Right lobe of liver (tissue), 6 donors: ENCODE results near the gene TBC1D5. TPM values are rescaled to one million over a fixed set of nuclear protein-coding genes. Genes with fewer than 3 reads are reported as not detected.

Source experiments
- ATAC-seq, 4 donors: fragments of 200-7000 bp; cut with Tn5 transposase; one replicate each; pipeline ENCODE4 v1.9.1; 2020; ENCODE audit warnings: mild to moderate bottlenecking in 4 of 4, moderate library complexity in 4 of 4
- DNase-seq, 3 donors: peaks; one replicate each; pipeline ENCODE4 v3.0.0-alpha.2; 2020
- H3K27ac ChIP-seq, 3 donors: fragments of 200-600 bp; one replicate each; pipeline ENCODE4 v1.8.0; 2022
- H3K27me3 ChIP-seq, 2 donors: fragments of 200-600 bp; one replicate each; pipeline ENCODE4 v1.8.0; 2022
- H3K36me3 ChIP-seq, 4 donors: fragments of 200-600 bp; sonication (generic) in 1 of 4; one replicate each; pipeline versions ENCODE4 v1.5.1 to v1.8.0; 2017 to 2022; ENCODE audit warnings: control low read depth in 1 of 4
- H3K4me1 ChIP-seq, 4 donors: fragments of 200-600 bp; sonication (generic) in 1 of 4; one replicate each; pipeline versions ENCODE4 v1.5.1 to v1.8.0; 2017 to 2022; ENCODE audit warnings: control low read depth in 1 of 4
- H3K4me3 ChIP-seq, 3 donors: fragments of 200-600 bp; one replicate each; pipeline ENCODE4 v1.8.0; 2022
- H3K9me3 ChIP-seq, 4 donors: fragments of 200-600 bp; sonication (generic) in 1 of 4; one replicate each; pipeline versions ENCODE4 v1.5.1 to v1.8.0; 2017 to 2022; ENCODE audit warnings: control low read depth in 1 of 4
- CTCF ChIP-seq, 4 donors: fragments of 200-600 bp in 3 of 4; fragments of 450-650 bp in 1 of 4; IDR thresholded peaks; one replicate each; pipeline versions ENCODE4 v1.5.1 to v1.8.0; 2016 to 2022; ENCODE audit warnings: antibody characterized with exemption in 4 of 4, mild to moderate bottlenecking in 2 of 4
- POLR2A ChIP-seq: fragments of 450-650 bp; IDR thresholded peaks from one replicate; pipeline ENCODE4 v1.6.1; 2017; ENCODE audit warnings: antibody characterized with exemption, mild to moderate bottlenecking
- WGBS: methylation state at CpG from one replicate; pipeline ENCODE4 v1.1.6; 2018; ENCODE audit warnings: low coverage, low lambda C conversion rate; ENCODE audit not compliant: insufficient coverage; ENCODE audit errors: missing lambda C conversion rate; 5-methylcytosine and 5-hydroxymethylcytosine counted together
- intact Hi-C, 2 donors: fragments of 100-400 bp; cut with DNase I; formaldehyde crosslinking; loops; one replicate each; pipeline versions ENCODE4 v1.11.2 to v1.14.1; 2022
- total RNA-seq, 6 experiments: library from RNA; depleted of rRNA in 2 of 6; stranded (reverse); fragments of >200 nt in 2 of 6; fragmentation: NEBNext Ultra II Directional in 3 of 6; extraction: Animal tissue kit (Norgen Biotek cat#: 25700) in 3 of 6; gene quantifications; one replicate each; pipeline versions ENCODE4 v1.1.0 to v1.2.4, GENCODE V29; 2016 to 2023
- donor health status: DM: no; HTN: yes; CAD: no.
- donor health status: DM: no; HTN: no; CAD: no.
- donor health status: DM: no; HTN: no; CAD: no.
- donor health status: DM: no; HTN: yes; CAD: no.
- donor health status: DM: no; HTN: yes; CAD: no.

Gene TBC1D5
- total RNA-seq, 6 experiments from 2014 or later = 21.5 to 33.4 (median 27.7) TPM

GRCh38 chr3:17261627-17262369 is 480.6 kb downstream of the TBC1D5 start:
- no peak overlapping the region for H3K27ac ChIP-seq
- no peak for TF ChIP-seq POLR2A
- no peak for TF ChIP-seq CTCF (IDR thresholded peaks at IDR 0.05)
- no peak overlapping the region for H3K4me3 ChIP-seq
- DNase-seq (no peak), ATAC-seq (no peak)
- no peaks in the 10 kb centered on the region for H3K9me3 ChIP-seq
- WGBS = 78% methylated on average over 3 of the region's 3 CpGs
- peaks cover 0 to under 1% (median 0%) of the 10 kb centered on the region in 4 donors for H3K4me1 ChIP-seq
- H3K27me3 ChIP-seq = no peaks in the 10 kb centered on the region
- intact Hi-C loops = loop anchor here in 1 of 2 donors (10.0 kb wide), 1 partner anchor 153 kb away; no protein-coding TSS in a partner anchor
- no peaks in the 10 kb centered on the region for H3K36me3 ChIP-seq

- Histone ChIP-seq H3K36me3 (no peaks in the 10 kb centered on the region), H3K4me1 (peaks cover 0 to 8% (median 0%) of the 10 kb centered on the region in 4 donors), H3K4me3 (no peak overlapping the region), H3K9me3 (no peaks in the 10 kb centered on the region), H3K27me3 (no peaks in the 10 kb centered on the region), H3K27ac (no peak overlapping the region)
- ATAC-seq (no peak), DNase-seq (no peak)
- intact Hi-C loops = loop anchor here in 1 of 2 donors (10.0 kb wide), 1 partner anchor 155 kb away; no protein-coding TSS in a partner anchor
- no peak for TF ChIP-seq CTCF (IDR thresholded peaks at IDR 0.05)
- TF ChIP-seq POLR2A = no peak
Observed at GRCh38 chr3:17260257-17260656, 482.2 kb downstream of the TBC1D5 start.

- intact Hi-C loops = loop anchor here (5.0 to 10.0 kb wide), 2 partner anchors 153 to 155 kb away; no protein-coding TSS in a partner anchor
- peaks cover 0 to 8% (median 0%) of the 10 kb centered on the region in 4 donors for H3K4me1 ChIP-seq
- H3K9me3 ChIP-seq = no peaks in the 10 kb centered on the region
- H3K4me3 ChIP-seq = no peak overlapping the region
- WGBS = 84% methylated on average over 5 of the region's 5 CpGs
- H3K36me3 ChIP-seq = no peaks in the 10 kb centered on the region
- no peak for ATAC-seq
- no peaks in the 10 kb centered on the region for H3K27me3 ChIP-seq
- DNase-seq = no peak
- H3K27ac ChIP-seq = no peak overlapping the region
- TF ChIP-seq POLR2A (no peak), CTCF (IDR thresholded peaks at IDR 0.05) (no peak)
Observed at GRCh38 chr3:17259685-17260084, 482.7 kb downstream of the TBC1D5 start.

- H3K27me3 ChIP-seq = no peaks in the 10 kb centered on the region
- H3K27ac ChIP-seq = no peak overlapping the region
- no peaks in the 10 kb centered on the region for H3K9me3 ChIP-seq
- no peak for TF ChIP-seq POLR2A
- peak; percentile 71 to 82 (median 74) for TF ChIP-seq CTCF (IDR thresholded peaks at IDR 0.05)
- intact Hi-C loops = loop anchor here in 1 of 2 donors (5.0 kb wide), 1 partner anchor 153 kb away; no protein-coding TSS in a partner anchor
- WGBS = 17% methylated on average over 3 of the region's 3 CpGs
- DNase-seq (no peak), ATAC-seq (peak; percentile 33 to 58 (median 52))
- no peak overlapping the region for H3K4me3 ChIP-seq
- peaks cover 0 to 8% (median 0%) of the 10 kb centered on the region in 4 donors for H3K4me1 ChIP-seq
- H3K36me3 ChIP-seq = no peaks in the 10 kb centered on the region
Observed at GRCh38 chr3:17258823-17259436, 483.5 kb downstream of the TBC1D5 start.
